Smooth muscle cell of the brain vasculature (primary cell): ENCODE measurements around the gene PFKFB1.
A peak's percentile ranks its signal among the peaks of the same experiment; 100 is the strongest.

ENCODE experiments used
- DNase-seq: peaks from one replicate; pipeline ENCODE4 v3.0.0-alpha.2; 2012; ENCODE audit warnings: low read depth, low spot score

Gene PFKFB1

GRCh38 chrX:54922547-54922946, 71.4 kb downstream of the PFKFB1 start:
- no peak for DNase-seq

- peak; percentile 45 for DNase-seq
These were observed 72.5 kb downstream of the PFKFB1 start for GRCh38 chrX:54921427-54922021.

GRCh38 chrX:54920610-54921426, 73.2 kb downstream of the PFKFB1 start, which contains the start of gene TRO:
Gene TRO (plus strand): TSS chrX:54920824. CDS start chrX:54922247, 1,423 bp downstream.
- no peak for DNase-seq

GRCh38 chrX:54909941-54910340, 84.0 kb downstream of the PFKFB1 start:
- DNase-seq = no peak

GRCh38 chrX:54894159-54894558, 99.8 kb downstream of the PFKFB1 start:
- no peak for DNase-seq

GRCh38 chrX:54891573-54891972, 102.4 kb downstream of the PFKFB1 start:
- DNase-seq = peak; percentile 0

- DNase-seq = no peak
These were observed 108.2 kb downstream of the PFKFB1 start for GRCh38 chrX:54885740-54886139.
